Esophagus muscularis mucosa (tissue), 4 donors: ENCODE measurements around the gene GNA15. TPM values are rescaled to one million over a fixed set of nuclear protein-coding genes. Genes with fewer than 3 reads are reported as not detected.
"Not testable (repeated sequence)": the region's sequence is repeated elsewhere in the genome, so short reads cannot be mapped to it uniquely, and the experiment has no call there.

Experiments used
- DNase-seq: peaks from one replicate; pipeline ENCODE4 v3.0.0-alpha.2; 2017; ENCODE audit errors: extremely low spot score
- H3K27ac ChIP-seq, 4 donors: fragments of 200-600 bp; sonication (generic); replicated peaks in 1 of 4; 1 replicate in 3 of 4; 2 replicates in 1 of 4; pipeline ENCODE4 v1.5.1; 2016 to 2019; ENCODE audit warnings: mild to moderate bottlenecking in 1 of 4
- H3K27me3 ChIP-seq, 4 donors: fragments of 200-600 bp; sonication (generic); one replicate each; pipeline versions ENCODE4 v1.5.1 to v1.6.0; 2016 to 2019
- H3K36me3 ChIP-seq, 4 donors: fragments of 200-600 bp; sonication (generic); one replicate each; pipeline ENCODE4 v1.5.1; 2016 to 2019
- H3K4me1 ChIP-seq, 4 donors: fragments of 200-600 bp; sonication (generic); one replicate each; pipeline ENCODE4 v1.5.1; 2016 to 2019
- H3K4me3 ChIP-seq, 4 donors: fragments of 200-600 bp; sonication (generic); 1 replicate in 2 of 4; 2 replicates in 2 of 4; pipeline ENCODE4 v1.5.1; 2016 to 2019; ENCODE audit warnings: mild to moderate bottlenecking in 4 of 4, moderate library complexity in 1 of 4
- H3K9me3 ChIP-seq, 4 donors: fragments of 200-600 bp; sonication (generic); 1 replicate in 3 of 4; 2 replicates in 1 of 4; pipeline ENCODE4 v1.5.1; 2016 to 2019
- EP300 ChIP-seq: sonication (generic); formaldehyde crosslinking; IDR thresholded peaks from one replicate; pipeline ENCODE4 v1.6.1; 2017; ENCODE audit warnings: antibody characterized with exemption
- POLR2A ChIP-seq: fragments of 450-650 bp; IDR thresholded peaks from one replicate; pipeline ENCODE4 v1.6.1; 2017; ENCODE audit warnings: antibody characterized with exemption, moderate library complexity, mild to moderate bottlenecking, low read depth
- POLR2AphosphoS5 ChIP-seq, 2 donors: sonication (generic); formaldehyde crosslinking; IDR thresholded peaks; one replicate each; pipeline ENCODE4 v1.6.1; 2017; ENCODE audit warnings: antibody characterized with exemption in 2 of 2
- WGBS: methylation state at CpG from one replicate; pipeline ENCODE4 v1.1.5; 2018; 5-methylcytosine and 5-hydroxymethylcytosine counted together
- intact Hi-C: fragments of 100-400 bp; cut with DNase I; formaldehyde crosslinking; loops from one replicate; pipeline ENCODE4 v1.15.1; 2023
- total RNA-seq, 4 donors: library from RNA; depleted of rRNA; stranded (reverse); fragments of >200 nt; gene quantifications; one replicate each; pipeline versions ENCODE4 v1.1.0 to v1.2.1, GENCODE V29; 2016
- TF ChIP-seq, protein P1 (sequence below), 3 experiments: fragments of 200-600 bp in 2 of 3; fragments of 450-650 bp in 1 of 3; sonication (generic) in 2 of 3; IDR thresholded peaks; one replicate each; pipeline ENCODE4 v1.5.1; 2017 to 2019; ENCODE audit warnings: antibody characterized with exemption in 3 of 3, mild to moderate bottlenecking in 2 of 3, moderate library complexity in 1 of 3

The GNA15 gene
- total RNA-seq, 4 donors from 2014 or later = 4.3 to 13.8 (median 5.3) TPM

DNA sequence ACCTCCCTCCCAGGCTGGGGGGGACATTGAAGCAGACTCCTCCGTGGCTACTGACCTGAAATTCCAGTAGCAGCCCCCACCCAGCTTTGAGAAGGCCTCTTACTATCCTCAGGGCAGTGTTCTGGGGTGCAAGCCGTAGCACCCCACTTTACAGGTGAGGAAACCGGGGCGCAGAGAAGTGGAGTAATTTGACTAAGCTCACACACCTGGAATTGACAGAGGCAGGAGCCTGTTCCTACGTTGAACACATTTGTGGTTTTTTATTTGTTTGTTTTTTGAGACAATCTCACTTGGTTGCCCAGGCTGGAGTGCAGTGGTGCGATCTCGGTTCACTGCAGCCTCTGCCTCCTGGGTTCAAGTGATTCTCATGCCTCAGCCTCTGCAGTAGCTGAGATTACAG is 28.1 kb downstream of the GNA15 start:
- WGBS = 68% methylated on average over 7 of the region's 7 CpGs

DNA sequence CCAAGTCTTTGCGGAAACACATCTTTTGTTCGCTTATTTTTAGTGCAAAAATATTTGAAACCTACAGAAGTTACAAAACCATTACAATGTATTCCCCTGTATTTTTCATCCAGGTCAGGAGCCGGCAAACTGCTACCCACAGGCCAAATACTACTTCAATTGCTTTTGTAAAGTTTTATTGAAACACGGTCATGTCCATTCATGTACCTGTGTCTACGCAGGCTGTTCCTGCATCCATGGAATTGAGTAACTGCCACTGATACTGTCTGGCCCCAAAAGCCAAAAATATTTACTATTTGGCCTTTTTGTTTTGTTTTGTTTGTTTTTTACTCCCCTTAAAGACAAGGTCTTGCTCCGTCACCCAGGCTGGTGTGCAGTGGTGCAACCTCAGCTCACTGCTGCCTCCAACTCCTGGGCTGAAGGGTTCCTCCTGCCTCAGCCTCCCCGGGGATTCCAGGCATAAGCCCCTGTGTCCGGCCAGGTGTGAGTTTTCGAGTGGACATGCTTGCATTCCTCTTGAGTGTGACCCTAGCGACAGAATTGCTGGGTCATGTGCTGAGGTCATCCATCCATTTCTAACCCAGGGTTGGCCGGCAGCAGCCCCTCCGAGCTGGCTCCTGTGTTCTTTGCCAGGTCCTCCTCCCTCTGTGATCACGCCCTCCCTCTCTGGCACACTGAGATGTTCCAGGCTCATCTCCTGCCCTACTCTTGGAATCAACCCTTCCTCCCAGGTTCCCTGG is 31.9 kb downstream of the GNA15 start:
- TF ChIP-seq, protein P1, sequence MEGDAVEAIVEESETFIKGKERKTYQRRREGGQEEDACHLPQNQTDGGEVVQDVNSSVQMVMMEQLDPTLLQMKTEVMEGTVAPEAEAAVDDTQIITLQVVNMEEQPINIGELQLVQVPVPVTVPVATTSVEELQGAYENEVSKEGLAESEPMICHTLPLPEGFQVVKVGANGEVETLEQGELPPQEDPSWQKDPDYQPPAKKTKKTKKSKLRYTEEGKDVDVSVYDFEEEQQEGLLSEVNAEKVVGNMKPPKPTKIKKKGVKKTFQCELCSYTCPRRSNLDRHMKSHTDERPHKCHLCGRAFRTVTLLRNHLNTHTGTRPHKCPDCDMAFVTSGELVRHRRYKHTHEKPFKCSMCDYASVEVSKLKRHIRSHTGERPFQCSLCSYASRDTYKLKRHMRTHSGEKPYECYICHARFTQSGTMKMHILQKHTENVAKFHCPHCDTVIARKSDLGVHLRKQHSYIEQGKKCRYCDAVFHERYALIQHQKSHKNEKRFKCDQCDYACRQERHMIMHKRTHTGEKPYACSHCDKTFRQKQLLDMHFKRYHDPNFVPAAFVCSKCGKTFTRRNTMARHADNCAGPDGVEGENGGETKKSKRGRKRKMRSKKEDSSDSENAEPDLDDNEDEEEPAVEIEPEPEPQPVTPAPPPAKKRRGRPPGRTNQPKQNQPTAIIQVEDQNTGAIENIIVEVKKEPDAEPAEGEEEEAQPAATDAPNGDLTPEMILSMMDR (IDR thresholded peaks at IDR 0.05) = no peak
- TF ChIP-seq EP300 (no peak), POLR2A (no peak), POLR2AphosphoS5 (IDR thresholded peaks at IDR 0.05) (no peak)
- H3K36me3 ChIP-seq = no peaks in the 10 kb centered on the region
- peaks cover 0 to 7% (median 6%) of the 10 kb centered on the region in 4 donors for H3K4me1 ChIP-seq
- no peak overlapping the region for H3K4me3 ChIP-seq
- H3K27me3 ChIP-seq = peaks cover 0 to 20% (median 0%) of the 10 kb centered on the region in 4 donors
- H3K9me3 ChIP-seq = no peaks in the 10 kb centered on the region
- 78% methylated on average over 10 of the region's 13 CpGs for WGBS
- intact Hi-C loops = no loop called here
- H3K27ac ChIP-seq = no peak overlapping the region
- no peak for DNase-seq

More for the DNA sequence above, 28.1 kb downstream of the GNA15 start:
- Histone ChIP-seq H3K36me3 (no peaks in the 10 kb centered on the region), H3K4me1 (peaks cover 0 to 7% (median 6%) of the 10 kb centered on the region in 4 donors), H3K27me3 (no peaks in the 10 kb centered on the region), H3K4me3 (no peak overlapping the region), H3K9me3 (peaks cover 0 to 7% (median 0%) of the 10 kb centered on the region in 4 donors), H3K27ac (no peak overlapping the region)
- TF ChIP-seq EP300 (no peak), POLR2A (no peak), POLR2AphosphoS5 (IDR thresholded peaks at IDR 0.05) (no peak)
- TF ChIP-seq, protein P1 (IDR thresholded peaks at IDR 0.05) = no peak
- intact Hi-C loops = loop anchor here (1.0 to 5.0 kb wide), 4 partner anchors 37 to 277 kb away; no protein-coding TSS in a partner anchor
- no peak for DNase-seq

DNA sequence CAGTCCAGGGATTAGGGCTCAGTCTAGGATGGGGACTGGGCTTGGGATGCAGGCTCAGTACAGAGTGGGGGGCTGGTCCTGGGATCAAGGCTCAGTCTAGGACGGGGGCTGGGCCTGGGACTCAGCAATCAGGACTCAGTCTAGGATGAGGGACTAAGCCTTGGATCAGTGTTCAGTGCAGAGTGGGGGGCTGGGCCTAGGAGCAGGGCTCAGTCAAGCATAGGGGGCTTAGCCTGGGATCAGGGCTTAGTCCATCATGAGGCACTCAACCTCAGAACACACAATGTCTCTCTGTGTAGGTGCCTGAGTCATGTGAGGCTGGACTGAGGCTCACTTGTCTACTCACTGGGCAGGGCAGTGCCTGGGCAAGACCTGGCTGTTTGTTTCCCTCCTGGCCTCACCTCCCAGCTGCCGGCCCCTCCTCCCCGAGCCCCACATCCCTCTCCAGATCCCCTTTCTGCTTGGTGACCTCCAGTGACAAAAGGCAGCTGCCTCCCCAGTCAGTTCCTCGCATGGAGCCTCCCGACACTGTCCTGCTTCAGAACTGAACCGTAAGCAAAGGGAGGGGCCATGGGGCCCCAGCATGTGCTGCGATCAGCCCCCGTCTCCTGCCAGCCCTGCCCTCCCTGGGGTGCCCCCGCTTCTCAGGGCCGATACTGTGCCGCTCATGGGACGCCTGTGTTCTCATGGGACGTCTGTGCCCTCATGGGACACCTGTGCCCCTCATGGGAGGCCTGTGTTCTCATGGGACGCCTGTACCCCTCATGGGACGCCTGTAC is 36.2 kb downstream of the GNA15 start:
- Histone ChIP-seq H3K4me3 (no peak overlapping the region), H3K36me3 (no peaks in the 10 kb centered on the region), H3K9me3 (no peaks in the 10 kb centered on the region), H3K27me3 (peaks cover 0 to 20% (median 0%) of the 10 kb centered on the region in 4 donors), H3K4me1 (no peaks in the 10 kb centered on the region), H3K27ac (no peak overlapping the region)
- TF ChIP-seq POLR2AphosphoS5 (IDR thresholded peaks at IDR 0.05) (no peak), EP300 (no peak), POLR2A (no peak)
- TF ChIP-seq, protein P1 (IDR thresholded peaks at IDR 0.05) = no peak
- intact Hi-C loops = no loop called here
- WGBS = 83% methylated on average over 6 of the region's 15 CpGs
- no peak for DNase-seq

DNA sequence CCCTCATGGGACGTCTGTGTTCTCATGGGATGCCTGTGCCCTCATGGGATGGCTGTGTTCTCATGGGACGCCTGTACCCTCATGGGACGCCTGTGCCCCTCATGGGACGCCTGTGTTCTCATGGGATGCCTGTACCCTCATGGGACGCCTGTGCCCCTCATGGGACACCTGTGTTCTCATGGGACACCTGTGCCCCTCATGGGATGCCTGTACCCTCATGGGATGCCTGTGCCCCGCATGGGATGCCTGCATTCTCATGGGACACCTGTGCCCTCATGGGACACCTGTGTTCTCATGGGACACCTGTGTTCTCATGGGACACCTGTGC is 36.8 kb downstream of the GNA15 start:
- H3K27me3 ChIP-seq = peaks cover 0 to 20% (median 0%) of the 10 kb centered on the region in 4 donors
- H3K27ac ChIP-seq, DNase-seq, H3K9me3 ChIP-seq, H3K4me1 ChIP-seq, H3K4me3 ChIP-seq, intact Hi-C loops, H3K36me3 ChIP-seq: not testable (repeated sequence)
- WGBS = 83% methylated on average over 6 of the region's 6 CpGs
